ENCODE data around the gene AKAP10. TPM values are rescaled to one million over a fixed set of nuclear protein-coding genes. Genes with fewer than 3 reads are reported as not detected.
"Not testable (repeated sequence)": the region's sequence is repeated elsewhere in the genome, so short reads cannot be mapped to it uniquely, and the experiment has no call there.

Gene AKAP10
- polyA plus RNA-seq, 1 donor, result 29.7 TPM

DNA sequence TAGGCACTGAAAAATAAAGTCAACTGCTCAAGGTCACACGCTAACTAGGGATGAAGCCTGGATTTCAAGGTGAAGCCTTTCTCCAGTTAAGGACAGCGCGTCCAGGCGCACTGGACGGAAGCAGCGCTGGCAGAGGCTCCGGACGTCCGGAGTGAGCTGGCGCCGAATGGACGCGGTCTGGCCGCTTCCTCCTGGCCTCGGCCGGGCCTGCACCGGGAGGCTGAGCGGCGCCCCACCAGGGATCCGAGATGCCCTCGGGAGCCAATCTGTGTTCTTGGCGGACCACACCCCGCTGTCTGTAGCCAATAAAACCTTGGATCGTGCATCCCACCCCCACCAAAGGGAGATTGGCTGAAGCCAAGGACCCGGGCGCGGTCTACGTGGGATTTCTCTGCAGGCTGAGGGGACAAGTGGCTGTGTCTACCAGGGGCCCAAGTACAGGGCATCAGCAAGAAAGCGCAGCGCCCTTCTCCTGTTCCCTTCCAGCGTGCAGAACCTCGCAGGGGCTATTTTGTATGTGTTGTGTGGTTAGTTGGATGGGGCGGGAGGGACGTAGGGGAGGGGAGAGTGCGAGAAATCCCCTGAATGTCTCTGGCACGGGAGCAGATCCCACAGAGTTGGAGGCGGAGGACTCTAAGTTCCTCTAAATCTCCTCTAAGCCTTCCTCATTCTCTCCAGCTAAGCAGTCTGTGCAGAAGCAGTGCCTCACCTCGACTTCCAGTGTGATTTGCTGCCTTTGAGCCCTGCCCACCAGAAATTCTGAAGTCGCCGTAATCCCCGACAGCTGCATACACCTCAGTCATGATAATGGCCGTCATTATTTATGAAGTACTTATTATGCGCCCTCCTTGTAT, 2.5 kb upstream of the AKAP10 start:
- DNase-seq, result no peak

DNA sequence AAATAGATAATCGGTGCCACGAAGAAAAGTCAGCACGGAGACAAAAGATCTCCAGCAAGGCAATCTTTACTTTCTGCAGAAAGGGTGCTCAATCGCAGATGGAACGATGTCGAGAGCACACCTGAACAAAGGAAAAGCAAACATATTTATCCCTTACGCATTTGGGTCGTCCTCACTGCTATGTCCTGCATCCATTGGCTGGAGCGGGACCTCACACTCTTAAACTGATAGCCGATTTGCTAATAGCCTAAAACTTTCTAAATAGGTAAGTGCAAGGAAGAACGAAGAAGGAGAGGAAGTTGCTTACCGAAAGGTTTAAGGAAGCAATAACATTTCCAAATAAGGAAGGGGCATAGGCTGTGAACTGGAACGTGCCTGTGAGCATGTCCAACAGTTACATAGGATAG, 1.2 kb upstream of the AKAP10 start:
- no peak for DNase-seq

DNA sequence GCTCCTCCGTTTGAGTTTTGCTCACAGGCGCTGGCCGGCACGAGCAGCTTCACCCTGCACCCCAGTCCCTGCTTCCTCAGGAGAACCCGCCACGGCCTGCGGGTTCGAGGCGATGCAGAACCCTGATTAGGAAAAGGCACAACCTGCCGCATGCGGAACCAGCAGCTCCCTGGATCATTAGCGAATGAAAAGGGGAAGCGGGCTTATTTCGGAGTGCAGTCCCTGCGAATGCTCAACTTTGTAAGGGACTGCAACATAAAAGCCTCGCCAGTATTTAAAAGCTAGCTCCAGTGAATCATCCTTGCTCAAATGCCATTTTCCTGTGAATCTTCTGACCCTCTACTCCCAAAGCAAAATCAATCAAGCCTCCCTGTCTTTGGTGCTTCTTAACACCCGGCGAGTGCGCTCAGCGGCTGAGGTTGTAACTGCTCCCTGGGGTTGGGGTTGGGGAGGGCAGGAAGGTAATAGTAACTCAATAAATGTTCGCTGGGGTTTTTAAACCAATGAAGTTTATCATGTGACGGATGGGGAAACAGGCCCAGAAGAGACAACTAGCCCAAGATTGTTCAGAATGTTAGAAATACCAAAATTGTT, 678 bp upstream of the AKAP10 start:
- DNase-seq, result no peak

DNA sequence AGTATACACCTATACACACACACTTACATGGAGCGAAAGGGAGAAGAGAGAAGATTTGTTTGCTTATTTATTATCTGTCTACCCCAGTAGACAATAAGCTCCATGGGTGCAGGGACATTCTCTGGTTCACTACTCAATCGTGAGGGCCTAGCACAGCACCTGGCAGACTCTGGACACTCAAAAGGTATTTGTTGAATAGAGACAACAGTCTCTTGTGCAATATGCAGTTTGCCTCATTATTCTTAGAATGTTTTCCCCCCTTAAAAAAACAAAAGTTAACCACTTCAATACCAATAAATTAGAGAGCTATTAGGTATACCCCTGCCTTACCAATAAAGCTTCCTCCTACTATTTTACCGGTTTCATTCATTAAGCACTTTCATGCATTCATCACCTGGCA, 2.0 kb downstream of the AKAP10 start:
- no peak for DNase-seq

DNA sequence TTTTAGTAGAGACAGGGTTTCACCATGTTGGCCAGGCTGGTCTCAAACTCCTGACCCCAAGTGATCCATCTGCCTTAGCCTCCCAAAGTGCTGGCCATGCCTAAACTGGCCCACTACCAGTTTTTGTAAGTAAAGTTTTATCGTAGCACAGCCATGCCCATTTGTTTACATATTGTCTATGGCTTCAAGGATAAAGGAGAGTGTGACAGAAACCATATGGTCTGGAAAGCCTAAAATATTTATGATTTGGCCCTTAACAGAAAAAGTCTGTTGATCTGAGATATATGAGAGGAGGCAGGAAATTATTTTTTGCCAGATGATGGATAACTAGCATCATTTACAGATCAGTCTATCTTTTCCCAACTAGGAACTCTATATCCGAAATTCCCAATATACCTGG, 4.5 kb downstream of the AKAP10 start:
- no peak for DNase-seq

DNA sequence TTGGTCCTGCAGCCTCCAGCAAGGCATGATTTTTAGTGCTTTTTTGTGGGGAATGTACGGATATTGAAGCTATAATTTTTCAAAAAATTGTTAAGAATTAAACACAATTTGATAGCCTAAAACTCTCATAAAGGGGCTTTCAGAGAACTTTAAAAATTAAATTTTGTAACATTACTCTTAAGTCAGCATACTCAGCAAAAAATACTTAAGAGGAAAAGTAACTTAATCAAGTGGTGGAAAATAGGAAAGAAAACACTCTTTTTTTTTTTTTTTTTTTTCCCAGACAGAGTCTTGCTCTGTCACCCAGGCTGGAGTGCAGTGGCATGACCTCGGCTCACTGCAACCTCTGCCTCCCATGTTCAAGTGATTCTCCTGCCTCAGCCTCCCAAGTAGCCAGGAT, 14.7 kb downstream of the AKAP10 start:
- not testable (repeated sequence) for DNase-seq

DNA sequence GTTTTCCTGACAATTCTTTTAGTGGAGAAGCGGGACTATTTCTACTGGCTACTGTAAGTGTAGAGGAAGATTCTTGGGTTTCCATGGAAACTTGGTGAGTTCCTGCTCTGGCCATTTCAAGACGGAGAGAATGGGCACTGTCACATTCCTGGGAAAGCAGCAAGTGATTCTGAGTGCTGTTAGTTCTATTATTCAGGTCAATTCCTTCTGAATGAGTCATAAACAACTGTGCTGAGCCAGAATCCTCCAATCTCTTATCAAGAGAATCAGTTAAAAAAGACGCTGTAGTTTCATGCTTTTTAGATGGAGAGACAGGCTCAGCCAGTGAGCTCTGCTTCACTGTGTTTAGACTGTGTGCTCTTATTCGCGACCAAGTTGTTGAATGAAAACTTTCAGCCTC, 19.6 kb downstream of the AKAP10 start:
- DNase-seq, result no peak

DNA sequence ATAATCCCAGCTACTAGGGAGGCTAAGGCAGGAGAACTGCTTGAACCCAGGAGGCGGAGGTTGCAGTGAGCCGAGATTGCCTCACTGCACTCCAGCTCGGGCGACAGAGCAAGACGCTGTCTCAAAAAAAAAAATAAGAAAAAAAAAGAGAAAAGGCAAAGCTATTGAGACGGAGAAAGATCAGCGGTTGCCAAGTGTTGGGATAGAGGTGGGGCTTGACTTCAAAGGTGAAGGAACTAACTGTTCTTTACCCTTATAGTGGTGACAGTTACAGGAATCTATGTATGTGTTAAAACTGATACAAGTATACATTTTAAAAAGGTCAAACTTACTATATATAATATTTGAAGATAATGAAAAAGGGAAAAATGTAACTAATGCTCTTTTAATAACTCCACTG, 22.5 kb downstream of the AKAP10 start:
- no peak for DNase-seq

DNA sequence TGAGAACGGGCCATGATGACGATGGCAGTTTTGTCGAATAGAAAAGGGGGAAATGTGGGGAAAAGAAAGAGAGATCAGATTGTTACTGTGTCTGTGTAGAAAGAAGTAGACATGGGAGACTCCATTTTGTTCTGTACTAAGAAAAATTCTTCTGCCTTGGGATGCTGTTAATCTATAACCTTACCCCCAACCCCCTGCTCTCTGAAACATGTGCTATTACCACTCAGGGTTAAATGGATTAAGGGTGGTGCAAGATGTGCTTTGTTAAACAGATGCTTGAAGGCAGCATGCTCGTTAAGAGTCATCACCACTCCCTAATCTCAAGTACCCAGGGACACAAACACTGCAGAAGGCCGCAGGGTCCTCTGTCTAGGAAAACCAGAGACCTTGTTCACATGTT, 26.2 kb downstream of the AKAP10 start:
- DNase-seq, result not testable (repeated sequence)

DNA sequence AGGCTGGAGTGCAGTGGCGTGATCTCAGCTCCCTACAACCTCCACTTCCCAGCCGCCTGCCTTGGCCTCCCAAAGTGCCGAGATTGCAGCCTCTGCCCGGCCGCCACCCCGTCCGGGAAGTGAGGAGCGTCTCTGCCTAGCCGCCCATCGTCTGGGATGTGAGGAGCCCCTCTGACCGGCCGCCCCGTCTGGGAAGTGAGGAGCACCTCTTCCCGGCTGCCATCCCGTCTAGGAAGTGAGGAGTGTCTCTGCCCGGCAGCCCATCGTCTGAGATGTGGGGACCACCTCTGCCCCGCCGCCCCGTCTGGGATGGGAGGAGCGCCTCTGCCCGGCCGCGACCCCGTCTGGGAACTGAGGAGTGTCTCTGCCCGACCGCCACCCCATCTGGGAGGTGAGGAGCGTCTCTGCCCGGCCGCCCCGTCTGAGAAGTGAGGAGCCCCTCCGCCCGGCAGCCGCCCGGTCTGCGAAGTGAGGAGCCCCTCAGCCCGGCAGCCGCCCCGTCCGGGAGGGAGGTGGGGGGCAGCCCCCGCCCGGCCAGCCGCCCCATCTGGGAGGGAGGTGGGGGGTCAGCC, 26.9 kb downstream of the AKAP10 start:
- DNase-seq, result not testable (repeated sequence)

DNA sequence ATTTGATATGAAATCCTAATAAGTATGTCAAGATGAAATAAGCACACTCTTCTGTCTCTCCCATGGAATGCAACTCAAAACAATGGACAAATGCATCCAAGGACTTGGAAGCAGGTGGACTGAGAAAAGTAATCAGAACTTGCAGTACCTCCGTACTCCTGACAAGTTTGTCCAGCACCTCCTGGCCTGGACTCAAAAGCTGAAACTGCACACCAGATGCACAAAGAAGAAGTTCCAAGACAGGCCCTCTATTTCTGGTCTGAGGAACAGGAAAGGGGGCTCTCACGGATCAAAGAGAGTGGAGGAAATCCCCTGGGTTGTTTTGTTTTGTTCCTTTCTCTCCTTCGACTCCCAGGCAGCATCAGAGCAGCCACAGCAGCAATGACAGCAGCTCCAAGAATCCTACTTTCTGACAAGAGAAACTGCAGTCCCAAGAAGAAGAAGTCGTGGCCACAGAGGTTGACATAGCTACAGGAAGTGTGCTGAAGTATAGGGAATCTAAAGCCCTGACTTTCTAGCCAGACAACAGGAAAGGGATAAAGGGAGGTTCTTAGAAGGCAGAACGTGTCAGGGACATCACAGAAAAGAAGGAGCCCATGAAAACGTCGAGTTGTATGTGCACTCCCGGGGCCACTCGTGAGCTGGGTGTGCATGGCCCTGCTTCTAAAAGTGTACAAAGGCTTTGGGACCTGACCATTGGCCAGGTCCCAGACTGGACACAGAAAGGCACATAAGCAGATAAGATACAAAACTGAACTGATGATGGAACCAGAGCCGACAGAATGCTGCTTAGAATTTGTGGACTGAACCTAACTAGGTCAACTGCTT, 29.3 kb downstream of the AKAP10 start:
- no peak for DNase-seq

DNA sequence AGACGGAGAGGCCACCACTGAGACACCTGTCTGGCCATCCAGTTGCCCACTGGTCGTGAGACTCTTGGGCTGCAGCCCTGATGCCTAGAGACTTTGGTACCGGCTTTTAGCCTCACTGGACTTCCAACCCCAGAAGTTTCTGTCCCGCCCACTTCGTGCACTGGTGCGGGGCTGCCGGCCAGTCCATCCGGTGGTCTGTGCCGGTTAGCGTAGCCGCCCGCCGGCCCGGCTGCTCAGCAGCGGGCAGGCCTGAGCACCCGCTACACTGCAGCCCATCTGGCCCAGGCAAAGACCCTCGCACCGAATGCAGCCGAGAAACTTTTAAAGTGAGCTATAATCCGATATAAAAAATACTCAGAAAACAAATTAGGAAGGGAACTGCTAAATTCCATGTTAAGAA, 30.7 kb downstream of the AKAP10 start:
- DNase-seq, result no peak

DNA sequence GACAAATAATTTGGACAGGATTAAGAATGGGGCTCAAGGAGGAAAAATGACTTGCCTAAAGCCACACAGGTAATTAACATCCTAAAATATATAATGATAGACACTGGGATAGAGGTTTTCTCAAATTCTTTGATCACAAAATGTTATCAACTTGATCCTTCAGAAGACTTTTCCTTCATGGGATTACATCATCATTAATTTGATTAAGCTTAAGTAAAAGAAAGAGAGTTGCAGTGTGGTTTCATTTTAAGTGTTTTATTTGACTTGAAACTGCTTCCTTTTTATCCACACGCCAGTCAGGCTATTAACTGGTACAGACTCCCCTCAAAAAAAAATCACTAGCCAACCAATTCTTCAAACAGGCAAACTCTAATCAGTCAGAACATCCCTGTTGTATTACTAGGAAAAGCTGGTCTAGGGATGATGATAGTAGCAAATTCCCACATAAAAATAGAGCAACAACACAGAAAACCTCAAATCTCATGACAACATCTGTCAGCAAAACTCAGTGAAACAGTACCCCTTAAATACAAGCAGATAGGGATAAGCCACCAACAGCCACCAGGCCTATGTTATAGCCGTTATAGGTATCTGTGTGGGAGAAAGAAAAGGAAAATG, 32.5 kb downstream of the AKAP10 start:
- DNase-seq, result no peak

DNA sequence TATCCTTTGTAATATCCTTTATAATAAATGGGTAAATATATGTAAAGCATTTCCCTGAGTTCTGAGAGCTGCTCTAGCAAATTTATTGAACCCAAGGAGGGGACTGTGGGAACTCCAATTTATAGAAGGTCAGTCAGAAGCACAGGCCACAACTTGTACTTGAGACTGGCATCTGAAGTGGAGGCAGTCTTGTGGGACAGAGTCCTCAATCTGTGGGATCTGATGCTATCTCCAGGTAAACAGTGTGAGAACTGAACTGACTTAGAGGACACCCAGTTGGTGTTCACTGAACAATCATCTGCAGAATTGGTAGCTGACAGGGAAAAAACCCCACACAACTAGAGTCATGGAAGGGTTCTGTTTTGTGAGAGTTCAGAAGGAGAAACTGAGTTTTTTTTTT, 34.0 kb downstream of the AKAP10 start:
- no peak for DNase-seq

DNA sequence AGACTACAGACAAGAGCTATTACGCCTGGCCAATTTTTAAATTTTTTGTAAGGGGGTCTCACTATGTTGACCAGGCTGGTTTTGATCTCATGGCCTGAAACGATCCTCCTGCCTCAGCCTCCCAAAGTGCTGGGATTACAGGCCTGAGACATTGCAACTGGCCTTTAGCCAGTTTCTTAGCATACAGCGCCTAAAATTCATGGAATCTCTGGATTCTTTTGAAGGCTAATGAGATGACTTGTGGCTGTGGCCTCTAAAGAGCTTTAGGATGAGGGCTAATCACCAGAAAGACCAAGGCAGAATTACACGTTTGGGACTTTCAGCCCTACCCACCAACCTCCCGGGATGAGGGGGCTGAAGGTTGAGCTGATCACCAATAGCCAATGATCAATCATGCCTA, 34.6 kb downstream of the AKAP10 start:
- DNase-seq, result no peak

DNA sequence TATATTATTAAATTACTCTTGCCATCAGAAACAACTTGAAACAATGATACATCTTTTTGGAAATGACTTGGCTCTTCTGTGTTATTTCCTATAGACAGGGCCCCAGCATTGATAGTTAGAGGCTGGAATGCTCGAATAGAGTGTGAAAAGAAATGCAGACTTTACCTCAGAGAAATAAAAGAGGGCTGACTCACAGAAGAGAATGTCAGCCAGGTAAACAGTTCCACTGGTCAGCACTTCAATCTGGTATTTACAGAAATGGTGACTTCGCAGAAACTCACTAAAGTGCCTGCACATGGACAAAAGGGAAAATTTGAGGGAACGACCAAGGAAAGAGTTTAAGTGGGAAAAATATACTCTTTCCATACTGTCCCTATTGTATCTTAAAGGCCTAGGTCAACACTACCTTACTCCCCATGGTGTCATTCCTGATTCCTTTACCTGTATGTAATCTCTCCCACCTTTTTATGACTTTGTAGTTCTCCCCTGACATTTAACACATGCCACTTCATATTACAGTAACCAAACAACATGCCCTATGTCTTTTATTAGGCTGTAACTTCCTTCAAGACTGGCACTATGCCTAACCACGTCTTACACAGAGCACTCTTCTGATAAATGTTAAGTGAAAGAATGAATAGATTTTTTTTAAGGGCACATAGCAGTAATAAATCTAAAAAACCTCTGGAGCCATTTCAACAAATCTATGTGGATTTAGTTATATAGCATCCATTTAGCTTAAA, 36.7 kb downstream of the AKAP10 start:
- DNase-seq, result no peak

DNA sequence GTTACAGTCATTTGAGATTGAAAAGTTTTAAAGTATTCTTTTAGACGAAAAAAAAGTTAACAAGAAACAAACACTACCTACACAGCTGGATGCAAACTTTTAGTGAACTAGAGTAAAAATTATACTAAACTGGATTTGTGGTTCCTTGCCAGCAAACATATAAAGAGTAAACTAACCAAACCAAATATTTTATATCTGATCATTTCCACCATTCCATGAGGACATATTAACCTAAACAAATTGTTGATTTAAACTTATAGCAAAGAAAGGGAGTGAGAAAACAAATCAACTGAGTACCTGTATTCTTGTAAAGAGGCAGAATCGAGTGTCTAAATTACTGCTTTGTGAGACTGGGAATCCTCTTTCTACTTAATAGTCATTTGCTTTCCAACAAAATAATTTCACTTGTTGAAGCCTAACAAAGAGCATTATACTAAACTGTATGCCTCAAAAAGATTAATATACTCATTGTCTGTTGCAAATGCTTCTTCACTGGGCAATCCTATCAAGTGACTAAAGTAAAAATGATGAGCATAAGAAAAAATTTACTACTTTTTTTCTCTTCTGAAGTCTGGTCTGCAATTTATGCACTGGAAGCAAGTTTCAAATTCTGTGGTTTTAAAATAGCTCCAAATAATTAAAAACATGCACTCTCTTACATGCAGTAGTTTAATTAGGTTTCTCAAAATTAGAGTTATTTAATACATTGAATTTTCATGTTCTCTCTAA, 37.5 kb downstream of the AKAP10 start:
- DNase-seq, result no peak

DNA sequence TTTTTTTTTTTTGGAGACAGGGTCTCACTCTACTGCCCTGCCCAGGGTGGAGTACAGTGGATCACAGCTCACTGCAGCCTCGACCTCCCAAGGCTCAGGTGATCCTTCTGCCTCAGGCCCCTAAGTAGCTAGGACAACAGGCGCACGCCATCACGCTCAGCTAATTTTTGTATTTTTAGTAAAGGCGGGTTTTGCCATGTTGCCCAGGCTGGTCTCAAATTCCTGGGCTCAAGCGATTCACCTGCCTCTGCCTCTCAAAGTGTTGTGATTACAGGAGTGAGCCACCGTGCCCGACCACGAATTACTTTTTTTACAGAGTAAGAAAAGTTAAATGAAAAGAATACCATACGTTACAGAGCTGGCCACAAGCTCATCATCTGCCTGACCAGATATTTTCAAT, 38.9 kb downstream of the AKAP10 start:
- no peak for DNase-seq

DNA sequence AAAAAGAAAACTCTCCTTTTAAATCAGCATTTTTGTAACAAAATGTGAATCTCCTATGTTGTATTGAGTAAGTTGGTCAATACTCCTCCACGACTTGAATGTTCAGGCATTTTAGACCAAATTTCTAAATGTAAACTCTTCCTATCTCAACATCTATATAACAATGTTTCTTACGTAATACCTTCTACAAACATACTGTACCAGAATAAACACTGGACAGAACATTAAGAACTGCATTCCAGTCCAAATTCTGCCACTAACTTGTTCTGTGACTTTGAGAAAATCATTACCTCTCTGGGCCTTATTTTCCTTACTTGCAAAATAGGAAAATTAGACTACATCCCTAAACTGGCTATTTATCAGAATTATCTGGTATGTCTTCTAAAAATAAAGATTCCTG, 40.1 kb downstream of the AKAP10 start:
- no peak for DNase-seq

DNA sequence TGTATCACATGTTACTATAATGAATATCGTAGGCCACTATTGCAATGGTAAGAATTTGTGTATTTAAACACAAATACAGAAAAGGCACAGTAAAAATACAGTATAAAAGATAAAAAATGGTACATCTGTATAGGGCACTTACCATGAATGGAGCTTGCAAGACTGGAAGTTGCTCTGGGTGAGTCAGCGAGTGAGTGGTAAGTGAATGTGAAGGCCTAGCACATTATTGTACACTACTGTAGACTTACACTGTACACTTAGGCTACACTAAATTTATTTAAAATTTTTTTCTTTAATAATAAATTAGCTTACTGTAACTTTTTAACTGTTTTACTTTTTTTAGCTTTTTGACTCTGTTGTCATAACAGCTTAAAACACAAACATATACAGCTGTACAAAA, 42.5 kb downstream of the AKAP10 start:
- no peak for DNase-seq

DNA sequence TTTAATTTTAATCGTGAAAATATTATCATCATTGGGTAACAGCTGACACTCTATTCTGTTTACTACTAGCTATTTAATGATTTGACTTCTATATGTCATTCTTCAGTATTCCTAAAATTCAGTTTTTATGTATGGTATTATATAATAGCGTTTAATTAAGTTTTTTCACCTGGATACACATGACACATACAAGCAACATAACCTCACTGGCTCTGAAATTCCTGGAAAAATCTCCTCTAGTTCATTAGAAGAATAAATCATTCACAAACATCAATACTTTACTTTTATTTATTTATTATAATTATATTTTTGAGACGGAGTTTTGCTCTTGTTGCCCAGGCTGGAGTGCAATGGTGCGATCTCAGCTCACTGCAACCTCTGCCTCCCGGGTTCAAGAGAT, 44.0 kb downstream of the AKAP10 start:
- DNase-seq, result no peak

Data from left kidney (tissue), 2 donors.